SK-N-SH treated with all-trans-retinoic acid at 6 μM for 48 hours (cell line): Measurements from ENCODE around the gene ACOXL.

ENCODE experiments used
- ARNTL ChIP-seq: fragments of 450-650 bp; formaldehyde crosslinking; IDR thresholded peaks from 2 replicates; pipeline ENCODE4 v1.5.0; 2020; ENCODE audit warnings: low read depth, mild to moderate bottlenecking, moderate library complexity, borderline replicate concordance
- CSDC2 ChIP-seq: fragments of 250-450 bp; sonication (Bioruptor Pico); IDR thresholded peaks from 2 replicates; pipeline ENCODE4 v1.5.0; 2020; ENCODE audit warnings: mild to moderate bottlenecking, moderate library complexity
- ESRRG ChIP-seq: fragments of 250-450 bp; sonication (Bioruptor Pico); IDR thresholded peaks from 2 replicates; pipeline ENCODE4 v1.6.1; 2021; ENCODE audit warnings: mild to moderate bottlenecking
- PPARA ChIP-seq: fragments of 250-450 bp; sonication (Bioruptor Pico); IDR thresholded peaks from 2 replicates; pipeline ENCODE4 v1.5.0; 2020; ENCODE audit warnings: mild to moderate bottlenecking, borderline replicate concordance
- RARB ChIP-seq: fragments of 250-450 bp; sonication (Bioruptor Pico); IDR thresholded peaks from 2 replicates; pipeline ENCODE4 v1.8.0; 2021; ENCODE audit warnings: mild to moderate bottlenecking, moderate library complexity
- SNAI2 ChIP-seq: fragments of 250-450 bp; sonication (Bioruptor Pico); IDR thresholded peaks from 2 replicates; pipeline ENCODE4 v1.5.0; 2020; ENCODE audit warnings: mild to moderate bottlenecking, moderate library complexity
- TCF4 ChIP-seq: fragments of 250-450 bp; sonication (Bioruptor Pico); IDR thresholded peaks from 2 replicates; pipeline ENCODE4 v1.8.0; 2021; ENCODE audit warnings: mild to moderate bottlenecking, moderate library complexity, borderline replicate concordance
- ZC3H10 ChIP-seq: fragments of 250-450 bp; sonication (Bioruptor Pico); IDR thresholded peaks from 2 replicates; pipeline ENCODE4 v1.5.1; 2021; ENCODE audit warnings: mild to moderate bottlenecking, moderate library complexity
- ZFP3 ChIP-seq: fragments of 250-450 bp; sonication (Bioruptor Pico); IDR thresholded peaks from 2 replicates; pipeline ENCODE4 v1.5.0; 2020; ENCODE audit warnings: mild to moderate bottlenecking, moderate library complexity
- ZFP30 ChIP-seq: fragments of 450-650 bp; formaldehyde crosslinking; IDR thresholded peaks from 2 replicates; pipeline ENCODE4 v1.5.0; 2022; ENCODE audit warnings: mild to moderate bottlenecking, moderate library complexity
- ZNF8 ChIP-seq: fragments of 450-650 bp; formaldehyde crosslinking; IDR thresholded peaks from 2 replicates; pipeline ENCODE4 v1.5.0; 2020; ENCODE audit warnings: mild to moderate bottlenecking, moderate library complexity
- TF ChIP-seq, protein P1 (sequence below): fragments of 250-450 bp; sonication (Bioruptor Pico); IDR thresholded peaks from 2 replicates; pipeline ENCODE4 v1.5.0; 2020; ENCODE audit warnings: mild to moderate bottlenecking, moderate library complexity
- TF ChIP-seq, protein P2 (sequence below): fragments of 250-450 bp; sonication (Bioruptor Pico); IDR thresholded peaks from 2 replicates; pipeline ENCODE4 v1.5.1; 2021; ENCODE audit warnings: mild to moderate bottlenecking, moderate library complexity
- TF ChIP-seq, protein P3 (sequence below): fragments of 250-450 bp; sonication (Bioruptor Pico); IDR thresholded peaks from 2 replicates; pipeline ENCODE4 v1.8.0; 2021; ENCODE audit warnings: low read depth, mild to moderate bottlenecking, moderate library complexity, borderline replicate concordance

DNA sequence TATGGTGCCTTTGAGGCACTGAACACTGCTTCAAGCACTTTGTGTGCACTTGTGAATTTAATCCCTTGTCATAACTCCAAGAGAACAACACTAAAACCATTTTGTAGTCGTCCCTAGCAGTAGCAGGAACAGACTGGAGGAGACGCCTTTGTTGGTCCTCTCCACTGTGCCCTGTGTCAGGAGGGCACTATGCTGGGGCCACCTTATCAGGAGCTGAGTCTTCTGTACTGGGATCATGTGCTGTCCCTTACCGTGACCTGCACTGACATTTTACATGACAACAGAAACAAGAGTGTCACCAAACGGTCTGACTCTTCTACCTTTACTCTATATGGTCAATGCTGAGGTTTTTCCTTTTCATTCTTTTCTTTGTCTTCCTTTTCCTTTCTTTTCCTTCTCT is 62.0 kb downstream of the ACOXL start:
- no peak for TF ChIP-seq ZFP30 (CRISPR knock-in tag)
- TF ChIP-seq, protein P1, sequence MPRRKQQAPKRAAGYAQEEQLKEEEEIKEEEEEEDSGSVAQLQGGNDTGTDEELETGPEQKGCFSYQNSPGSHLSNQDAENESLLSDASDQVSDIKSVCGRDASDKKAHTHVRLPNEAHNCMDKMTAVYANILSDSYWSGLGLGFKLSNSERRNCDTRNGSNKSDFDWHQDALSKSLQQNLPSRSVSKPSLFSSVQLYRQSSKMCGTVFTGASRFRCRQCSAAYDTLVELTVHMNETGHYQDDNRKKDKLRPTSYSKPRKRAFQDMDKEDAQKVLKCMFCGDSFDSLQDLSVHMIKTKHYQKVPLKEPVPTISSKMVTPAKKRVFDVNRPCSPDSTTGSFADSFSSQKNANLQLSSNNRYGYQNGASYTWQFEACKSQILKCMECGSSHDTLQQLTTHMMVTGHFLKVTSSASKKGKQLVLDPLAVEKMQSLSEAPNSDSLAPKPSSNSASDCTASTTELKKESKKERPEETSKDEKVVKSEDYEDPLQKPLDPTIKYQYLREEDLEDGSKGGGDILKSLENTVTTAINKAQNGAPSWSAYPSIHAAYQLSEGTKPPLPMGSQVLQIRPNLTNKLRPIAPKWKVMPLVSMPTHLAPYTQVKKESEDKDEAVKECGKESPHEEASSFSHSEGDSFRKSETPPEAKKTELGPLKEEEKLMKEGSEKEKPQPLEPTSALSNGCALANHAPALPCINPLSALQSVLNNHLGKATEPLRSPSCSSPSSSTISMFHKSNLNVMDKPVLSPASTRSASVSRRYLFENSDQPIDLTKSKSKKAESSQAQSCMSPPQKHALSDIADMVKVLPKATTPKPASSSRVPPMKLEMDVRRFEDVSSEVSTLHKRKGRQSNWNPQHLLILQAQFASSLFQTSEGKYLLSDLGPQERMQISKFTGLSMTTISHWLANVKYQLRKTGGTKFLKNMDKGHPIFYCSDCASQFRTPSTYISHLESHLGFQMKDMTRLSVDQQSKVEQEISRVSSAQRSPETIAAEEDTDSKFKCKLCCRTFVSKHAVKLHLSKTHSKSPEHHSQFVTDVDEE = no peak
- no peak for TF ChIP-seq ZC3H10 (CRISPR knock-in tag)
- TF ChIP-seq PPARA (CRISPR knock-in tag) = no peak
- no peak for TF ChIP-seq RARB
- TF ChIP-seq SNAI2 (CRISPR knock-in tag) = no peak
- TF ChIP-seq ZFP3 (CRISPR knock-in tag) = no peak
- TF ChIP-seq ESRRG (CRISPR knock-in tag) = no peak
- TF ChIP-seq ARNTL (CRISPR knock-in tag) = no peak
- TF ChIP-seq ZNF8 (CRISPR knock-in tag) = no peak
- TF ChIP-seq CSDC2 (CRISPR knock-in tag) = no peak
- TF ChIP-seq, protein P2, sequence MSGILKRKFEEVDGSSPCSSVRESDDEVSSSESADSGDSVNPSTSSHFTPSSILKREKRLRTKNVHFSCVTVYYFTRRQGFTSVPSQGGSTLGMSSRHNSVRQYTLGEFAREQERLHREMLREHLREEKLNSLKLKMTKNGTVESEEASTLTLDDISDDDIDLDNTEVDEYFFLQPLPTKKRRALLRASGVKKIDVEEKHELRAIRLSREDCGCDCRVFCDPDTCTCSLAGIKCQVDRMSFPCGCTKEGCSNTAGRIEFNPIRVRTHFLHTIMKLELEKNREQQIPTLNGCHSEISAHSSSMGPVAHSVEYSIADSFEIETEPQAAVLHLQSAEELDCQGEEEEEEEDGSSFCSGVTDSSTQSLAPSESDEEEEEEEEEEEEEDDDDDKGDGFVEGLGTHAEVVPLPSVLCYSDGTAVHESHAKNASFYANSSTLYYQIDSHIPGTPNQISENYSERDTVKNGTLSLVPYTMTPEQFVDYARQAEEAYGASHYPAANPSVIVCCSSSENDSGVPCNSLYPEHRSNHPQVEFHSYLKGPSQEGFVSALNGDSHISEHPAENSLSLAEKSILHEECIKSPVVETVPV = no peak
- TF ChIP-seq, protein P3, sequence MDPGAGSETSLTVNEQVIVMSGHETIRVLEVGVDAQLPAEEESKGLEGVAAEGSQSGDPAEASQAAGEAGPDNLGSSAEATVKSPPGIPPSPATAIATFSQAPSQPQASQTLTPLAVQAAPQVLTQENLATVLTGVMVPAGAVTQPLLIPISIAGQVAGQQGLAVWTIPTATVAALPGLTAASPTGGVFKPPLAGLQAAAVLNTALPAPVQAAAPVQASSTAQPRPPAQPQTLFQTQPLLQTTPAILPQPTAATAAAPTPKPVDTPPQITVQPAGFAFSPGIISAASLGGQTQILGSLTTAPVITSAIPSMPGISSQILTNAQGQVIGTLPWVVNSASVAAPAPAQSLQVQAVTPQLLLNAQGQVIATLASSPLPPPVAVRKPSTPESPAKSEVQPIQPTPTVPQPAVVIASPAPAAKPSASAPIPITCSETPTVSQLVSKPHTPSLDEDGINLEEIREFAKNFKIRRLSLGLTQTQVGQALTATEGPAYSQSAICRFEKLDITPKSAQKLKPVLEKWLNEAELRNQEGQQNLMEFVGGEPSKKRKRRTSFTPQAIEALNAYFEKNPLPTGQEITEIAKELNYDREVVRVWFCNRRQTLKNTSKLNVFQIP (CRISPR knock-in tag) = no peak
- TF ChIP-seq TCF4 (CRISPR knock-in tag) = no peak
